Measurements from ENCODE around the gene ATP6V0A4. TPM values are rescaled to one million over a fixed set of nuclear protein-coding genes. Genes with fewer than 3 reads are reported as not detected.

The ATP6V0A4 gene
- total RNA-seq, 1 experiment from 2014 or later: not detected

GRCh38 chr7:138755331-138755747, 42.7 kb downstream of the ATP6V0A4 start:
- intact Hi-C loops (cut with micrococcal nuclease): no loop called here
- Histone ChIP-seq H2AFZ (ENCODE audit: low read depth, low read length, poor library complexity, severe bottlenecking) (no peak overlapping the region), H3K4me3 (replicated peaks in 1 of 2; ENCODE audit: low read depth in 1 of 2, low read length in 2 of 2) (no peak overlapping the region), H3K27ac (ENCODE audit: low read depth, low read length) (no peak overlapping the region), H3K4me2 (ENCODE audit: low read length) (no peak overlapping the region), H3K9ac (ENCODE audit: low read length) (no peak overlapping the region), H3K27me3 (ENCODE audit: insufficient read depth, low read length) (no peaks in the 10 kb centered on the region), H3K9me2 (ENCODE audit: insufficient read depth) (no peaks in the 10 kb centered on the region), H3K4me1 (ENCODE audit: control insufficient read depth in 1 of 2, insufficient read depth in 2 of 2, low read length in 2 of 2) (peaks cover 6 to 24% of the 10 kb centered on the region in 2 experiments; a peak in 3 of 4 replicates), H3K79me2 (ENCODE audit: insufficient read depth, low read length) (no peaks in the 10 kb centered on the region), H3K36me3 (ENCODE audit: control insufficient read depth in 1 of 2, insufficient read depth in 2 of 2, low read length in 2 of 2) (no peaks in the 10 kb centered on the region), H4K20me1 (ENCODE audit: insufficient read depth) (no peaks in the 10 kb centered on the region), H3K9me3 (ENCODE audit: control insufficient read depth in 1 of 2, insufficient read depth in 1 of 2, low read depth in 1 of 2, low read length in 2 of 2) (no peaks in the 10 kb centered on the region)
- ChIA-PET RAD21 (ENCODE audit: low non-redundant PET in 1 of 2, low total read pairs in 2 of 2, uncharacterized antibody in 2 of 2, unreplicated experiment in 2 of 2) (no interaction called here), CTCF (no interaction called here), POLR2A (interaction anchor here (1.1 kb wide), 1 partner anchor 9 kb away, joined by 3 read pairs; no protein-coding TSS in a partner anchor)
- no peak for TF ChIP-seq EZH2phosphoT487 (IDR thresholded peaks at IDR 0.05; ENCODE audit: borderline replicate concordance)
- no peak for TF ChIP-seq TCF7L2 (IDR thresholded peaks at IDR 0.05; ENCODE audit: borderline replicate concordance, extremely low read depth, insufficient read depth, insufficient read length)
- no peak for TF ChIP-seq FOSL1 (IDR thresholded peaks at IDR 0.05; ENCODE audit: low read depth)
- no peak for TF ChIP-seq SIN3A (IDR thresholded peaks at IDR 0.05; ENCODE audit: low read depth)
- DNase-seq (ENCODE audit: low read depth, low spot score) (no peak), ATAC-seq (no peak)
- no TSS peak for BruUV-seq (replicated peaks)

DNA sequence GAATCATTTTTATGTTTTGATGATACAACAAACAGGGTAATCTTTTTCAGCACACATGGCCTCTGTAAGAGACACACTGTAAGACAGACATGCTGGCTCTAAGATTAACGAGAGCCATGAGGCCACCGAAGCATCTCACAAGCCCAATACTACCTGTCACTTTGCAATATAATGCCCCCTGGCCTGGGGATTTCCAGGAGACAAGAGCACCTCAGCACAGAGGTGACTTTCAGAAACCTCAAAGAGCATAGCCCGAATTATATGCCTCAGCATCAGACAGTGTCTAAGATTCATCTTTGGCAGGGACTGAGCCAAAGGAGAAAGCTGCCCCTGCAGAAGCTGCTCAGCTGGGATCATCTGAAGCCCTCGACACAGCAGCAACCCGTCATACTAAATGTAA, 44.4 kb downstream of the ATP6V0A4 start:
- H3K4me3 ChIP-seq (replicated peaks in 1 of 2; ENCODE audit: low read depth in 1 of 2, low read length in 2 of 2): no peak overlapping the region
- no peak for ATAC-seq
- BruUV-seq (replicated peaks): no TSS peak
- no peaks in the 10 kb centered on the region for H3K9me2 ChIP-seq (ENCODE audit: insufficient read depth)
- ChIA-PET CTCF (no interaction called here), RAD21 (ENCODE audit: low non-redundant PET in 1 of 2, low total read pairs in 2 of 2, uncharacterized antibody in 2 of 2, unreplicated experiment in 2 of 2) (no interaction called here), POLR2A (interaction anchor here (1.3 kb wide), 1 partner anchor 15 kb away, joined by 3 read pairs; no protein-coding TSS in a partner anchor)
- H3K27me3 ChIP-seq (ENCODE audit: insufficient read depth, low read length): no peaks in the 10 kb centered on the region
- H3K4me1 ChIP-seq (ENCODE audit: control insufficient read depth in 1 of 2, insufficient read depth in 2 of 2, low read length in 2 of 2): peaks cover 6 to 24% of the 10 kb centered on the region in 2 experiments; a peak in 3 of 4 replicates
- no peak overlapping the region for H2AFZ ChIP-seq (ENCODE audit: low read depth, low read length, poor library complexity, severe bottlenecking)
- no peak overlapping the region for H3K27ac ChIP-seq (ENCODE audit: low read depth, low read length)
- H3K79me2 ChIP-seq (ENCODE audit: insufficient read depth, low read length): no peaks in the 10 kb centered on the region
- no peak for DNase-seq (ENCODE audit: low read depth, low spot score)
- H3K36me3 ChIP-seq (ENCODE audit: control insufficient read depth in 1 of 2, insufficient read depth in 2 of 2, low read length in 2 of 2): no peaks in the 10 kb centered on the region
- no peaks in the 10 kb centered on the region for H4K20me1 ChIP-seq (ENCODE audit: insufficient read depth)
- intact Hi-C loops (cut with micrococcal nuclease): no loop called here
- no peaks in the 10 kb centered on the region for H3K9me3 ChIP-seq (ENCODE audit: control insufficient read depth in 1 of 2, insufficient read depth in 1 of 2, low read depth in 1 of 2, low read length in 2 of 2)
- no peak overlapping the region for H3K4me2 ChIP-seq (ENCODE audit: low read length)
- H3K9ac ChIP-seq (ENCODE audit: low read length): no peak overlapping the region
- TF ChIP-seq TCF7L2 (IDR thresholded peaks at IDR 0.05; ENCODE audit: borderline replicate concordance, extremely low read depth, insufficient read depth, insufficient read length) (no peak), ZBTB33 (IDR thresholded peaks at IDR 0.05; ENCODE audit: extremely low read depth, insufficient replicate concordance, low read length) (no peak), CBX3 (IDR thresholded peaks at IDR 0.05; ENCODE audit: low read depth) (no peak), CEBPB (IDR thresholded peaks at IDR 0.05; ENCODE audit: low read depth) (no peak), POLR2AphosphoS5 (IDR thresholded peaks at IDR 0.05; ENCODE audit: low read depth, low read length) (no peak), ELF1 (IDR thresholded peaks at IDR 0.05; ENCODE audit: borderline replicate concordance, low read depth) (no peak), SP1 (IDR thresholded peaks at IDR 0.05; ENCODE audit: low read depth) (no peak), RAD21 (IDR thresholded peaks at IDR 0.05; ENCODE audit: low read depth) (no peak), SRF (IDR thresholded peaks at IDR 0.05; ENCODE audit: low read depth) (no peak)
- TF ChIP-seq, protein P1, sequence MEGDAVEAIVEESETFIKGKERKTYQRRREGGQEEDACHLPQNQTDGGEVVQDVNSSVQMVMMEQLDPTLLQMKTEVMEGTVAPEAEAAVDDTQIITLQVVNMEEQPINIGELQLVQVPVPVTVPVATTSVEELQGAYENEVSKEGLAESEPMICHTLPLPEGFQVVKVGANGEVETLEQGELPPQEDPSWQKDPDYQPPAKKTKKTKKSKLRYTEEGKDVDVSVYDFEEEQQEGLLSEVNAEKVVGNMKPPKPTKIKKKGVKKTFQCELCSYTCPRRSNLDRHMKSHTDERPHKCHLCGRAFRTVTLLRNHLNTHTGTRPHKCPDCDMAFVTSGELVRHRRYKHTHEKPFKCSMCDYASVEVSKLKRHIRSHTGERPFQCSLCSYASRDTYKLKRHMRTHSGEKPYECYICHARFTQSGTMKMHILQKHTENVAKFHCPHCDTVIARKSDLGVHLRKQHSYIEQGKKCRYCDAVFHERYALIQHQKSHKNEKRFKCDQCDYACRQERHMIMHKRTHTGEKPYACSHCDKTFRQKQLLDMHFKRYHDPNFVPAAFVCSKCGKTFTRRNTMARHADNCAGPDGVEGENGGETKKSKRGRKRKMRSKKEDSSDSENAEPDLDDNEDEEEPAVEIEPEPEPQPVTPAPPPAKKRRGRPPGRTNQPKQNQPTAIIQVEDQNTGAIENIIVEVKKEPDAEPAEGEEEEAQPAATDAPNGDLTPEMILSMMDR (IDR thresholded peaks at IDR 0.05 in 2 of 3, conservative IDR thresholded peaks at IDR 0.05 in 1 of 3; ENCODE audit: borderline replicate concordance in 1 of 3, insufficient read depth in 1 of 3, low read depth in 2 of 3, low read length in 2 of 3): no peak
- TF ChIP-seq, protein P2, sequence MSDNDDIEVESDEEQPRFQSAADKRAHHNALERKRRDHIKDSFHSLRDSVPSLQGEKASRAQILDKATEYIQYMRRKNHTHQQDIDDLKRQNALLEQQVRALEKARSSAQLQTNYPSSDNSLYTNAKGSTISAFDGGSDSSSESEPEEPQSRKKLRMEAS (IDR thresholded peaks at IDR 0.05): no peak
